MM.1S (cell line): ENCODE data around the gene CTNNA1.

Experiments
- CTCF ChIP-seq: fragments of 300-600 bp; sonication (generic); IDR thresholded peaks from 2 replicates; pipeline ENCODE4 v1.5.1; 2016; ENCODE audit warnings: antibody characterized with exemption, low read length, mixed read lengths
- EZH2 ChIP-seq: fragments of 300-600 bp; sonication (generic); optimal IDR thresholded peaks from 2 replicates; pipeline ENCODE3; 2017; ENCODE audit warnings: low read depth, mild to moderate bottlenecking, antibody characterized with exemption, low read length, mixed read lengths
- EZH2phosphoT487 ChIP-seq: fragments of 300-600 bp; sonication (generic); IDR thresholded peaks from 2 replicates; pipeline ENCODE4 v1.6.1; 2018; ENCODE audit warnings: antibody characterized with exemption, low read length

GRCh38 chr5:138903130-138903775, 150.0 kb downstream of the CTNNA1 start:
- TF ChIP-seq EZH2phosphoT487 (no peak), CTCF (no peak), EZH2 (no peak)
